HG03095 (cell line): Measurements from ENCODE around the gene CIT.
"Not testable (repeated sequence)": the region's sequence is repeated elsewhere in the genome, so short reads cannot be mapped to it uniquely, and the experiment has no call there.

ENCODE experiments used
- ATAC-seq: cut with Tn5 transposase; IDR thresholded peaks from one replicate; pipeline ENCODE4 v1.9.1; 2021; ENCODE audit warnings: moderate library complexity; ENCODE audit not compliant: unreplicated experiment

CIT gene

GRCh38 chr12:119746169-119746568, 131.0 kb downstream of the CIT start:
- no peak for ATAC-seq

- no peak for ATAC-seq
These were observed 132.1 kb downstream of the CIT start for GRCh38 chr12:119744900-119745606.

- no peak for ATAC-seq
These were observed 134.4 kb downstream of the CIT start for GRCh38 chr12:119742700-119743099.

- no peak for ATAC-seq
These were observed 136.3 kb downstream of the CIT start for GRCh38 chr12:119740830-119741229.

GRCh38 chr12:119735079-119735478, 142.0 kb downstream of the CIT start:
- no peak for ATAC-seq

GRCh38 chr12:119730381-119730780, 146.7 kb downstream of the CIT start:
- ATAC-seq = no peak

GRCh38 chr12:119729871-119730270, 147.2 kb downstream of the CIT start:
- no peak for ATAC-seq

GRCh38 chr12:119728444-119728745, 148.7 kb downstream of the CIT start:
- ATAC-seq = no peak

- no peak for ATAC-seq
These were observed 149.3 kb downstream of the CIT start for GRCh38 chr12:119727600-119728443.

- no peak for ATAC-seq
These were observed 151.6 kb downstream of the CIT start for GRCh38 chr12:119725523-119725922.

- no peak for ATAC-seq
These were observed 155.8 kb downstream of the CIT start for GRCh38 chr12:119721306-119721705.

GRCh38 chr12:119720349-119720748, 156.8 kb downstream of the CIT start:
- ATAC-seq = no peak

GRCh38 chr12:119718141-119718540, 159.0 kb downstream of the CIT start:
- ATAC-seq = no peak

- ATAC-seq = no peak
These were observed 161.9 kb downstream of the CIT start for GRCh38 chr12:119715268-119715620.

- no peak for ATAC-seq
These were observed 162.4 kb downstream of the CIT start for GRCh38 chr12:119714614-119715267.

- no peak for ATAC-seq
These were observed 163.5 kb downstream of the CIT start for GRCh38 chr12:119713551-119714031.

GRCh38 chr12:119712721-119713120, 164.4 kb downstream of the CIT start:
- no peak for ATAC-seq

GRCh38 chr12:119711693-119712092, 165.4 kb downstream of the CIT start:
- ATAC-seq = no peak

- ATAC-seq = no peak
These were observed 166.1 kb downstream of the CIT start for GRCh38 chr12:119710965-119711551.

GRCh38 chr12:119710374-119710964, 166.7 kb downstream of the CIT start:
- no peak for ATAC-seq

GRCh38 chr12:119706427-119706826, 170.7 kb downstream of the CIT start:
- not testable (repeated sequence) for ATAC-seq
